Activated CD8-positive, alpha-beta T cell treated with anti-CD3 and anti-CD28 coated beads, Interleukin-2, amount 10 ng/mL, durations not matched to agents 7 days and 5 days (primary cell): ENCODE measurements around the gene PLN. TPM values are rescaled to one million over a fixed set of nuclear protein-coding genes. Genes with fewer than 3 reads are reported as not detected.

ENCODE experiments used
- ATAC-seq: fragments of 150-1000 bp; cut with Tn5 transposase; one replicate; pipeline ENCODE4 v1.10.0; 2021; ENCODE audit warnings: moderate library complexity
- CTCF ChIA-PET: fragments of 350-600 bp; sonication (Branson Sonifier 250); formaldehyde crosslinking; loops from one replicate; lab custom pipeline; 2021; ENCODE audit warnings: antibody characterized with exemption; lab: Charles Lee
- POLR2A ChIA-PET: fragments of 350-600 bp; sonication (Branson Sonifier 250); formaldehyde crosslinking; loops from one replicate; lab custom pipeline; 2021; ENCODE audit warnings: antibody characterized with exemption; lab: Charles Lee
- DNase-seq: peaks from one replicate; pipeline ENCODE4 v3.0.0-alpha.2; 2020
- H3K27ac Mint-ChIP-seq: one replicate; pipeline ENCODE4 v1.8.0; 2021; ENCODE audit warnings: mild to moderate bottlenecking, mixed read lengths
- H3K27me3 Mint-ChIP-seq: one replicate; pipeline ENCODE4 v1.8.0; 2021; ENCODE audit warnings: low read depth, mixed read lengths
- H3K36me3 Mint-ChIP-seq: one replicate; pipeline ENCODE4 v1.8.0; 2021; ENCODE audit warnings: low read depth, mixed read lengths
- H3K4me1 Mint-ChIP-seq: one replicate; pipeline ENCODE4 v1.8.0; 2021; ENCODE audit warnings: low read depth, mixed read lengths
- H3K4me3 Mint-ChIP-seq: one replicate; pipeline ENCODE4 v1.8.0; 2021; ENCODE audit warnings: mild to moderate bottlenecking, mixed read lengths
- H3K9me3 Mint-ChIP-seq: one replicate; pipeline ENCODE4 v1.8.0; 2022; ENCODE audit warnings: mixed read lengths; ENCODE audit not compliant: insufficient read depth
- total RNA-seq, 2 experiments: library from RNA; stranded (reverse); gene quantifications; one replicate each; pipeline ENCODE4 v1.2.3, GENCODE V29; 2021

PLN gene
- total RNA-seq, 2 experiments from 2014 or later = not detected

DNA sequence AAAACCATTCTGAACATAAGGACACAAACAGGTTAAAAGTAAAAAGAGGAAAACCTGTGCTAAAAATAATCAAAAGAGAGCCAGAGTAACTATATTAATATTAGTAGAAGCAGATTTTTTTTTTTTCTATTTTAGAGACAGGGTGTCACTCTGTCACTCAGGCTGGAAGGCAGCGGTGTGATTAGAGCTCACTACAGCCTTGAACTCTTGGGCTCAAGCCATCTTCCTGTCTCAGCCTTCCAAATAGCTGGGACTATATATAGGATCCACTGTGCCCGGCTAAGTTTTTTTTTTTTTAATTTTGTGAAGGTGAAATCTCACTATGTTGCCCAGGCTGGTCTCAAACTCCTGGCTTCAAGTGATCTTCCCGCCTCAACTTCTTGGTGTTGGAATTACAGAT lies 33.4 kb upstream of the PLN start:
- H3K4me1 Mint-ChIP-seq = no peaks in the 10 kb centered on the region
- no peak for DNase-seq
- peaks cover 19% of the 10 kb centered on the region for H3K36me3 Mint-ChIP-seq
- no peak overlapping the region for H3K27ac Mint-ChIP-seq
- no peak for ATAC-seq
- H3K9me3 Mint-ChIP-seq = no peaks in the 10 kb centered on the region
- CTCF ChIA-PET = no interaction called here
- H3K4me3 Mint-ChIP-seq = no peak overlapping the region
- no peaks in the 10 kb centered on the region for H3K27me3 Mint-ChIP-seq
- POLR2A ChIA-PET = no interaction called here

DNA sequence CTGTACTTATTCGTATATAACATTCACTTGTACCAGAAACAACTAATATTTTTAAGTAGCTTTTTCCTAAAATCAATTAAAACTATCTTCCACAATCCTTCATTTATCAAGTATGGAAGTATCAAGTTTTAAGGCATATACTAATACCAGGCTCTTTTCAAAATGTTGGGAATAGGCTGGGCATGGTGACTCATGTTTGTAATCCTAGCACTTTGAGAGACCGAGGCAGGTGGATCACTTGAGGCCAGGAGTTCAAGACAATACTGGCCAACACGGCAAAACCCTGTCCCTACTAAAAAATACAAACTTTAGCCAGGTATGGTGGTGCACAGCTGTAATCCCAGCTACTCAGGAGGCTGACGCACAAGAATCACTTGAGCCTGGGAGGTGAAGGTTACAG lies 25.7 kb upstream of the PLN start:
- Mint-ChIP-seq H3K4me1 (peaks cover 2% of the 10 kb centered on the region), H3K27ac (no peak overlapping the region), H3K36me3 (peaks cover 41% of the 10 kb centered on the region), H3K9me3 (no peaks in the 10 kb centered on the region), H3K4me3 (no peak overlapping the region), H3K27me3 (no peaks in the 10 kb centered on the region)
- ATAC-seq (no peak), DNase-seq (no peak)
- ChIA-PET CTCF (no interaction called here), POLR2A (no interaction called here)

DNA sequence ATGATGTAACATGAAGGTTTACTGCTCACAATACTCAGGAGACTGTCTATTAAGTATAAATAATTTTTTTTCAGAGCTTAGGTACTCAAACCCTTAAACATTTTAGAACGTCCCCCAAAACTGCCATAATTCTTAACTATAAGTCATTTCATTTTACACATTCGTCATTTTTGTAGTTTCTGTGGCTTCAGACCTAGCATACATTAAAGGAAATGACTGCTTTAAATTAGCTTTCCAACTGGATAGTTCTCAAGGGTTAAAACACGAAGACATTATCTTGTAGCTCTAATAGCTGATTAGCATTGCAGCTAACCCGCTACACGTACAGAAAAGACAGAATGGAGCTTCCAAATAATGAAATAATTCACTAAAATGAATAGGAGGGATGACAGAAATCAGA lies 24.9 kb upstream of the PLN start:
- no peaks in the 10 kb centered on the region for H3K9me3 Mint-ChIP-seq
- ChIA-PET POLR2A (no interaction called here), CTCF (no interaction called here)
- H3K27ac Mint-ChIP-seq = no peak overlapping the region
- H3K4me3 Mint-ChIP-seq = no peak overlapping the region
- no peaks in the 10 kb centered on the region for H3K27me3 Mint-ChIP-seq
- H3K36me3 Mint-ChIP-seq = peaks cover 34% of the 10 kb centered on the region
- H3K4me1 Mint-ChIP-seq = peaks cover 2% of the 10 kb centered on the region
- DNase-seq (no peak), ATAC-seq (no peak)

DNA sequence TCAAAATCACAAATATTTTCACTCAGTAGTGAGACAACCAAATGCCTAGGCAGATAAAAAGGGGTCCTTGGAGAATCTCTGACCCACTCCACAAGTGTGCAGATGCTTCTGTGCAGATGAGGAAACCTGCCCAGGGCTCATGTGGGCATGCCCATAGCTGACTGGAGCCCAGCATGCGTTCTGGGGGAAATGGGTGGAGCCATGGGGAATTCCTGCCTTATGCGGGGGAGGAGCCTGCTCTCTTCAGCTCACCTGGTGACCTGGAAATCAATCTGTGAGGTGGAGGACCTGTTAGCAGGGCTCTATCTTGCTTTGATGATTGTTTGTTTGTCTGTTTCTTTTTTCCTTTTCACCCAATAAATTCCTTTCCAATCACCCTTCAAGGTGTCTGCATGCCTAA lies 23.4 kb upstream of the PLN start:
- Mint-ChIP-seq H3K9me3 (no peaks in the 10 kb centered on the region), H3K4me1 (peaks cover 2% of the 10 kb centered on the region), H3K27me3 (no peaks in the 10 kb centered on the region), H3K27ac (no peak overlapping the region), H3K36me3 (peaks cover 23% of the 10 kb centered on the region), H3K4me3 (no peak overlapping the region)
- ChIA-PET POLR2A (no interaction called here), CTCF (interaction anchor here (1.0 kb wide), 1 partner anchor 16 kb away, joined by 3 read pairs; no protein-coding TSS in a partner anchor)
- ATAC-seq = no peak
- no peak for DNase-seq

DNA sequence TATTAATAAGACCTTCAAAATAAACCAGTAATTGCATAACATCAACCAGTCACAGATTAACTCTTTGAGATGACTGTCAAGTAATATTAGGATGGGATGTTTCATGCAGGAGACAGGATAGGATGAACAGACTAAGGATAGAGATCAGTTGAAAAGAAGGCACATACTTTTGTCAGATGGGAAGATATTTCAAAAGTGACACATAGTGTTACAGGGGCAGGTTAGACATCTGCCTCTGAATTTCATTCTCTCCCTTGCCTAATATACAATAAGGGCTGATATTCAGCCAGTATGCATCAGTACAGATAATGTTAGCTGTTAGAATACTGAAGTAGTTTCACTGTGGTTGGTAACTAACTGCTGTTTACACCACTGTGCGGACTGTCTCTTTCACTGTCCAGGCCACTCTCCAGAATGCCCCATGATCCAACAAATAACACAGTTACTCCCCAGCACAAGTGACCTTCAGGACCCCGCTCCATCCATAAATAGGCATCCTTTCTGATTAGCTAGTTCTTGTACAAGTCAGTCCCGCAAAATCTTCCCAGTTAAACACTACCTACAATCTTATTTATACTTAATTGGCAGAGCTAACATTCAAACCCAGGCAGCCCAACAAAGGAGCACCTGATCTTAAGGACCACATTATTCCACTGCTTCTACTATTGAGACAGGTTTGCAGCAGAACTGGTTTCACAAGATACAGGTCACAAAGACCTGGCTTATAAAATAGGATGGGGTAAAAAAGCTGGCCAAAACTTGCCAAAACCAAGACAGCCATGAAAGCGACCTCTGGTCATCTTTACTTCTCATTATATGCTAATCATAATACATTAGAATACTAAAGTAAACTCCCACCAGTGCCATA lies 21.9 kb upstream of the PLN start:
- no peaks in the 10 kb centered on the region for H3K9me3 Mint-ChIP-seq
- no peaks in the 10 kb centered on the region for H3K27me3 Mint-ChIP-seq
- POLR2A ChIA-PET = no interaction called here
- no peak for DNase-seq
- no peak overlapping the region for H3K27ac Mint-ChIP-seq
- peaks cover 2% of the 10 kb centered on the region for H3K4me1 Mint-ChIP-seq
- no peak for ATAC-seq
- no peak overlapping the region for H3K4me3 Mint-ChIP-seq
- peaks cover 26% of the 10 kb centered on the region for H3K36me3 Mint-ChIP-seq
- CTCF ChIA-PET = interaction anchor here (1.0 to 1.6 kb wide), 2 partner anchors 12 to 15 kb away, joined by 3 to 4 read pairs; no protein-coding TSS in a partner anchor

DNA sequence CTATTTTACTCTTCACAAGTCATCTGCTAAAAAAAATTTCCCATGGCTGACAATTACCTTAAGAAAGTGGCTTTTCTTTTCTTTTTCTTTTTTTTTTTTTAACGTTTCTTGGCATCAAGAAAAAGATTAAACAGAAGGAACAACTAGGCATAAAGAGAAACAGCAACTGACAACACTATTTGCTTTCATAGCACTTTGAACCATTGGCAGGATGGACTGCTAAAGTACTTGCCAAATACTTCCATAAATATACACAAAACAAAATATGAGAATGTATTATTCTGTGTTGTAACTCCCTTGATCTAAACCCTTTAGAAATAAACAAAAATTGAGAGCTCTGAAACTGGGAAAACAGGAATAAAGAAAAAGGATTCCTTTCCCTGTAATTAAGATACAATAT lies 20.0 kb upstream of the PLN start:
- H3K27me3 Mint-ChIP-seq = no peaks in the 10 kb centered on the region
- DNase-seq (no peak), ATAC-seq (no peak)
- peaks cover 8% of the 10 kb centered on the region for H3K9me3 Mint-ChIP-seq
- H3K4me1 Mint-ChIP-seq = peaks cover 2% of the 10 kb centered on the region
- no peak overlapping the region for H3K27ac Mint-ChIP-seq
- peaks cover 36% of the 10 kb centered on the region for H3K36me3 Mint-ChIP-seq
- H3K4me3 Mint-ChIP-seq = no peak overlapping the region
- ChIA-PET CTCF (no interaction called here), POLR2A (no interaction called here)

DNA sequence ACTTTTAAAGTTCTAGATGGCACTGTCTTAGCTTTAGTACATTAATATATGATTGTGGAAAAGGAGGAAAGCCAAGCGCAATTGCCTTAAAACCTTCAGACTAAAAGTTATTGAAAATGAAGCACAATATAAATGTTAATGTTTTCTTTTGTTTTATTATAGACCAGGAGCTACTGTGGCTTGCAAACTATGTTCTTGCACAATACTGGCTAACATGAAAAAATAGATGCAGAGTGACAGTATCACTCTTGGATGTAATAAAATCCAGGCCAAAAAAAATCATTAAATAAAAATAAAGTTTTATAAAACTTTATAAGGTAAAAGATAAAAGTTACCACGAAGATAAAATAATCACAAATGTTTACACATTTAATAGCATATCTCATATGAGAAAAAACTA lies 18.3 kb upstream of the PLN start:
- no peak overlapping the region for H3K27ac Mint-ChIP-seq
- H3K4me3 Mint-ChIP-seq = no peak overlapping the region
- DNase-seq = no peak
- ChIA-PET POLR2A (no interaction called here), CTCF (no interaction called here)
- no peak for ATAC-seq
- H3K4me1 Mint-ChIP-seq = peaks cover 2% of the 10 kb centered on the region
- peaks cover 34% of the 10 kb centered on the region for H3K36me3 Mint-ChIP-seq
- H3K9me3 Mint-ChIP-seq = peaks cover 8% of the 10 kb centered on the region
- H3K27me3 Mint-ChIP-seq = no peaks in the 10 kb centered on the region

DNA sequence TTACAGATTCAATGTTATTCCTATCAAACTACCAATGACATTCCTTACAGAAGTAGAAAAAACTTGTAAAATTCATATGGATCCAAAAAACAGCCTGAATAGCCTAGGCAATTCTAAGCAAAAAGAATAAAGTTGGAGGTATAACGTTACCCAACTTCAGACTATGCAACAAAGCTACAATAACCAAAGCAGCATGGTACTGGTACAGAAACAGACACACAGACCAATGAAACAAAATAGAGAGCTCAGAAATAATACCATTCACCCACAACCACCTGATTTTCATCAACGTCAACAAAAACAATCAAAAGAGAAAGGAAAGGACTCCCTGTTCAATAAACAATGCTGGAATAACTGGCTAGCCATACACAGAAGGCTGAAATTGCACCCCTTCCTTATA lies 17.2 kb upstream of the PLN start:
- POLR2A ChIA-PET = no interaction called here
- Mint-ChIP-seq H3K4me3 (no peak overlapping the region), H3K36me3 (peaks cover 38% of the 10 kb centered on the region), H3K27ac (no peak overlapping the region), H3K27me3 (no peaks in the 10 kb centered on the region), H3K9me3 (peaks cover 8% of the 10 kb centered on the region), H3K4me1 (no peaks in the 10 kb centered on the region)
- DNase-seq (no peak), ATAC-seq (no peak)
- CTCF ChIA-PET = no interaction called here

DNA sequence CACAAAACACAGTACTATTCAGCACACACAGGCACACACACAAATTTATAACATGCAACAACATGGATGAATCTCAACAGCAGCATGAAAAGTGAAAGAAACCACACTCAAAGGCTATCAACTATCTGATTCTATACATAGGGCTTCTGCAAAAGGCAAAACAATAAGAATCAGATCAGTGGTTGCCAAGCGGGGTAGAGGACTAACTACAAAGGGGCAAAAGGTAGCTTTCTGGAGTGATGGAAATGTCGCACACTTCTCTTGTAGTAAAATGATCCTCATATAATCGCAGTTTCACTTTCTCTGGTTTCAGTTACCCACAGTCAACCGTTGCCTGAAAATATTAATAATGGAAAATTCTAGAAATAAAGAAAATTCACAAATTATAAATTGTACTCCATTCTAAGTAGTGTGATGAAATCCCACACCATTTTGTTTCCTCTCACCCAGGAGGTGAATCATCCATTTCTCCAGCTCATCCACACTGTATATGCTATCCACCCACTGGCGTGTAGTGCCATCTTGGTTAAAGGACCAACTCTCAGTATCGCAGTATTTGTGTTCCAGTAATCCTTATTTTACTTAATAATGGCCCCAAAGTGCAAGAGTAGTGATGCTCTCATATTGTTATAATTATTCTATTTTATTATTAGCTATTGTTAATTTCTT lies 12.8 kb upstream of the PLN start:
- Mint-ChIP-seq H3K4me1 (no peaks in the 10 kb centered on the region), H3K36me3 (peaks cover 38% of the 10 kb centered on the region), H3K4me3 (no peak overlapping the region), H3K27ac (no peak overlapping the region), H3K9me3 (peaks cover 8% of the 10 kb centered on the region), H3K27me3 (no peaks in the 10 kb centered on the region)
- DNase-seq (no peak), ATAC-seq (no peak)
- ChIA-PET POLR2A (no interaction called here), CTCF (interaction anchor here (1.2 kb wide), 1 partner anchor 10 kb away, joined by 3 read pairs; no protein-coding TSS in a partner anchor)

DNA sequence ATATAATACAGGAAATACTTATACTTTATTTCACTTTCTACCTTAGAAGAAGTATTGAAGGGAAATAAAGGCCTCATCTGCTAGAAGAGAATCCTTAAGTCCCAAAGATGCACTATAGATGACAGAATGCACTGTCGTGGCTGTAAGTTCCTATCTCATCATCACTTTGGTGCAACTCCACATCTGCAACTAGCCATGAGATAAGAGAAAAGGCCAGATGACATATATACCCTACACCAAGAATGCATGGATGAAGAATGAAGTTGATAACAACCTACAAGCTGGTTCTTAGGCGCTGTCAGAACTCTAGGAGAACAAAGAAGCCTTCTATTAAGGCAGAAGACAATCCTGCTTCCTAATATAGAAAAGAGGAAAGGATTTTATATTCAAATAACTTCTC lies 11.6 kb upstream of the PLN start:
- H3K27me3 Mint-ChIP-seq = no peaks in the 10 kb centered on the region
- H3K9me3 Mint-ChIP-seq = peaks cover 8% of the 10 kb centered on the region
- CTCF ChIA-PET = no interaction called here
- H3K27ac Mint-ChIP-seq = no peak overlapping the region
- peaks cover 30% of the 10 kb centered on the region for H3K36me3 Mint-ChIP-seq
- ATAC-seq (no peak), DNase-seq (no peak)
- POLR2A ChIA-PET = no interaction called here
- no peaks in the 10 kb centered on the region for H3K4me1 Mint-ChIP-seq
- no peak overlapping the region for H3K4me3 Mint-ChIP-seq

DNA sequence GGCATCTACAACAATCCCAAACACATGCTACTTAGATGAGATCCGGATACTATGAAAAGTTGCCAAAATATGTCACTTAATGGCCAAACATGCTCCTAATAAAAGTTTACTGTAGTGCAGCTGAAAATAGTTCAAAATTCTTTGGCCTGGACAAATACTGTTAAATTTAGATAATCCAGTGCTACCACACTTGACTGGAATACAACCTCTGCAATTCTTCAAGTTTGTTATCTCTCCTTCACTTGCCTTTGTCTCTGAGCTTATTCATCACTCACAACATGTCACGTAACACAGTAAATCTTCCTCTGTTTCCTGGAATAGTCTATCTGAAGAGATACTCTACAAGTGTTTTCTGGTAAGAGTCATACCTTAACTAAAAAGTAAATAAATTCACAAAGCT lies 10.5 kb upstream of the PLN start:
- POLR2A ChIA-PET = no interaction called here
- no peaks in the 10 kb centered on the region for H3K27me3 Mint-ChIP-seq
- DNase-seq (no peak), ATAC-seq (no peak)
- CTCF ChIA-PET = no interaction called here
- H3K4me1 Mint-ChIP-seq = no peaks in the 10 kb centered on the region
- H3K4me3 Mint-ChIP-seq = no peak overlapping the region
- H3K36me3 Mint-ChIP-seq = peaks cover 24% of the 10 kb centered on the region
- H3K9me3 Mint-ChIP-seq = peaks cover 3% of the 10 kb centered on the region
- H3K27ac Mint-ChIP-seq = no peak overlapping the region

DNA sequence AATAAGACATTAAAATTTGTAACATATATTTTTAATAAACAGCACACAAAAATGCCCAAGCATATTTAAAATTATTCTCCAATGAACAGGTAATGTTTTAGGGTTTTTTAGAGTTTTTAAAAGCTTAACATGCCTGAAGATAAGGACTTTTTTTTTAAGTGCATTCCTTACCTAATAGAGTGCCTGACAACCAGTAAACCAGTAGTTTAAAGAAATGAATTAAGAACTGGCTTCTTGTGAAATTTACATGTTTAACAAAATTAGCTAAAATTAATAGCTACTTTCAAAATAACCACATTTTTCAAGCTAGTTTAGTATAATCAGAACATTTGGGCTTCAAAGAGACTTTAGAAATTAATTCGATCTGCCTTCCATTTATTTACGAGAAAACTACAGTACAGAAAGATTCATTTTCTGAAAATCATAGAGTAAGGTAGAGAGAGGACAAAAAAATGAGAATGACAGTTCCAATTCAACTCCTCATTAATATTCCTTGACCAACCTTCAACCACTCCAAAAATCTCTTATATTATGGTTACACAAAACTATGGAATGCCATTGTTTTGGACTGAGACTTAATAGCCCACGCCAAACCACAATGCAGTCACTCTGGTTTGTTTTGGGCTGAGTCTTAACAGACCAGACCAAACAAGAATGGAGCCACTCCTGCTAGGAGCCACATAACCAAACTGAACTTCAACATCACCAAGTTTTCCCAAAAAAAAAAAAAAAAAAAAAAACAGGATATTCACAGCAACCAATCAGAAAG lies 5.7 kb upstream of the PLN start:
- H3K36me3 Mint-ChIP-seq = peaks cover 20% of the 10 kb centered on the region
- H3K9me3 Mint-ChIP-seq = peaks cover 3% of the 10 kb centered on the region
- no peaks in the 10 kb centered on the region for H3K27me3 Mint-ChIP-seq
- no peak overlapping the region for H3K4me3 Mint-ChIP-seq
- POLR2A ChIA-PET = no interaction called here
- no peak overlapping the region for H3K27ac Mint-ChIP-seq
- CTCF ChIA-PET = interaction anchor here (1.0 to 1.2 kb wide), 2 partner anchors 23 kb away, joined by 3 to 4 read pairs; no protein-coding TSS in a partner anchor
- no peaks in the 10 kb centered on the region for H3K4me1 Mint-ChIP-seq
- DNase-seq (no peak), ATAC-seq (no peak)
